WERI-Rb-1 (cell line): ENCODE measurements around the gene C1D.

ENCODE experiments used
- DNase-seq: peaks from one replicate; pipeline ENCODE4 v3.0.0-alpha.2; 2020
- H3K27ac ChIP-seq: fragments of 250-450 bp; sonication (Bioruptor Pico); 2 replicates; pipeline ENCODE4 v1.5.1; 2020; ENCODE audit warnings: mild to moderate bottlenecking, moderate library complexity
- H3K27me3 ChIP-seq: fragments of 250-450 bp; sonication (Bioruptor Pico); 2 replicates; pipeline ENCODE4 v1.5.1; 2021; ENCODE audit warnings: mild to moderate bottlenecking, low read depth, moderate library complexity; ENCODE audit not compliant: insufficient read depth, severe bottlenecking
- H3K36me3 ChIP-seq: fragments of 250-450 bp; sonication (Bioruptor Pico); 2 replicates; pipeline ENCODE4 v1.5.1; 2020; ENCODE audit warnings: mild to moderate bottlenecking, moderate library complexity
- H3K4me3 ChIP-seq: 2 replicates; pipeline ENCODE4 v1.5.1; 2011; ENCODE audit warnings: low read depth, mild to moderate bottlenecking, control low read depth, low read length
- H3K9me3 ChIP-seq: fragments of 250-450 bp; sonication (Bioruptor Pico); 2 replicates; pipeline ENCODE4 v1.5.1; 2021; ENCODE audit warnings: mild to moderate bottlenecking, moderate library complexity; ENCODE audit not compliant: severe bottlenecking
- TF ChIP-seq, protein P1 (sequence below): IDR thresholded peaks from 2 replicates; pipeline ENCODE4 v1.5.1; 2011; ENCODE audit warnings: low read depth, mild to moderate bottlenecking, control low read depth, inconsistent platforms, low read length

Gene C1D

DNA sequence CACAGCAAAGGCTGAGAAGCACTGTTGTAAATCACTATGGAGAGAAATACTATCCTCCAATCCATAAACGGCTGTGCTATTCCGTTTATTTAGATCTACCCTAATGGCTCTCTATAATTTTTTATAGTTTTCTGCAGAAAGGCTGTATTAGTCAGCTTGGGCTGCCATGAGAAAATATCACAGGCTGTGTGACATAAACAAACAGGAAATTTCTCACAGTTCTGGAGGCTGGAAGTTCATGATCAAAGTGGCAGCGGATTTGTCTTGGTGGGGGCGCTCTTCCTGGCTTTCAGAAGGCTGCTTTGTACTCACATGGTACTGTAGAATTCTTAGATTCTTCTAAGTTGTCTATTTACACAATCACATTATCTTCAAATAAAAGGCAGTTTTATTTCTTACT is 44.1 kb downstream of the C1D start:
- Histone ChIP-seq H3K27ac (no peak overlapping the region), H3K27me3 (peaks cover 51% of the 10 kb centered on the region), H3K4me3 (no peak overlapping the region), H3K36me3 (no peaks in the 10 kb centered on the region), H3K9me3 (peaks cover 2% of the 10 kb centered on the region)
- TF ChIP-seq, protein P1, sequence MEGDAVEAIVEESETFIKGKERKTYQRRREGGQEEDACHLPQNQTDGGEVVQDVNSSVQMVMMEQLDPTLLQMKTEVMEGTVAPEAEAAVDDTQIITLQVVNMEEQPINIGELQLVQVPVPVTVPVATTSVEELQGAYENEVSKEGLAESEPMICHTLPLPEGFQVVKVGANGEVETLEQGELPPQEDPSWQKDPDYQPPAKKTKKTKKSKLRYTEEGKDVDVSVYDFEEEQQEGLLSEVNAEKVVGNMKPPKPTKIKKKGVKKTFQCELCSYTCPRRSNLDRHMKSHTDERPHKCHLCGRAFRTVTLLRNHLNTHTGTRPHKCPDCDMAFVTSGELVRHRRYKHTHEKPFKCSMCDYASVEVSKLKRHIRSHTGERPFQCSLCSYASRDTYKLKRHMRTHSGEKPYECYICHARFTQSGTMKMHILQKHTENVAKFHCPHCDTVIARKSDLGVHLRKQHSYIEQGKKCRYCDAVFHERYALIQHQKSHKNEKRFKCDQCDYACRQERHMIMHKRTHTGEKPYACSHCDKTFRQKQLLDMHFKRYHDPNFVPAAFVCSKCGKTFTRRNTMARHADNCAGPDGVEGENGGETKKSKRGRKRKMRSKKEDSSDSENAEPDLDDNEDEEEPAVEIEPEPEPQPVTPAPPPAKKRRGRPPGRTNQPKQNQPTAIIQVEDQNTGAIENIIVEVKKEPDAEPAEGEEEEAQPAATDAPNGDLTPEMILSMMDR, result no peak
- no peak for DNase-seq

GRCh38 chr2:68009526-68009925 is 53.3 kb downstream of the C1D start:
- Histone ChIP-seq H3K9me3 (peaks cover 3% of the 10 kb centered on the region), H3K4me3 (no peak overlapping the region), H3K27me3 (peaks cover 32% of the 10 kb centered on the region), H3K36me3 (no peaks in the 10 kb centered on the region), H3K27ac (no peak overlapping the region)
- no peak for DNase-seq
- TF ChIP-seq, protein P1, result no peak

DNA sequence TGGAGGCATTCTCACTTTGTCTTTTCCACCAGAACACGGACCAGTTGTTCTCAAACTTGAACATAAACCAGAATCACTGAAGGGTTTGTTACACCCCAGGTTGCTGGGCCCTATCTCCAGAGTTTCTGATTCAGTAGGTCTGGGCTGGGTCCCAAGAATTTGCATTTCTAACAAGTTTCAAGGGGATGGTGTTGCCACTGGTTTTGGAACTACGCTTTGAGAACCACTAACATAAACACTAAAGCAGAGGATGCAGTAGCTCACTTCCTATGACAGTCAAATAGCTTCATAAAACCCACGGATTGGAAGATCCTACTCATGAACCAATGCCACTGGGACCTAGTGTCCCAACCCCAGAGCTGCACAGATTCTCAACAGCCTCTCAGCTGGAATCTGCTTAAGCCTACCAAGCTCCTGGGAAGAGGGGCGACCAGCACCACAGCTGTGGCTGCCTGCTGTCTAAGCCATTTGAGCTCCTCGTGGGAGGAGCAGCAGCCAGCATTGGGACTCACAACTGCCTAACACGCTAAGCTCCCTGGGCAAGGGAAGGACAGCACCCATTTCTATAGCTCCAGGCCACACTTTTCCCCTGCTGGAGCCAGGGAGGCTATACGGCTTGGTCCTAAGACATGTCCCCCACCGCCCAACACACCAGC is 62.5 kb downstream of the C1D start:
- peaks cover 8% of the 10 kb centered on the region for H3K9me3 ChIP-seq
- no peak overlapping the region for H3K4me3 ChIP-seq
- DNase-seq, result peak; percentile 54
- H3K27me3 ChIP-seq, result peaks cover 30% of the 10 kb centered on the region
- H3K36me3 ChIP-seq, result no peaks in the 10 kb centered on the region
- TF ChIP-seq, protein P1, result no peak
- no peak overlapping the region for H3K27ac ChIP-seq

DNA sequence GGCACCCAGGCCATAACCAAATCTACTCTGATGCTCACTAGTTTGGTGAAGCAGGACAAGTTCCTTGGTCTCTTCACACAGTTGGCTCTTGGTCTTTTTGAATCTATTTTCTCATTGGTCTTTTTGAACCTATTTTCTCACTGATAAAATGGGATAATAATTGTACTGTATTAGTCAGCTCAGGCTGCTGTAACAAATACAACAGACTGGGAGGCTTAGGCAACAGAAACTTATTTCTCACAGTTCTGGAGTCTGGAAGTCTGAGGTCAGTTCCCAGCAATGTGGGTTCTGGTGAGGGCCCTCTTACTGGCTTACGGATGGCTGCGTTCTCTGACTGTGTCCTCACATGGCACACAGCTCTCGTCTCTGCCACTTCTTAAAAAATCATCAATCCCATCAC is 63.5 kb downstream of the C1D start:
- DNase-seq, result no peak
- Histone ChIP-seq H3K27ac (no peak overlapping the region), H3K4me3 (no peak overlapping the region), H3K27me3 (peaks cover 27% of the 10 kb centered on the region), H3K36me3 (no peaks in the 10 kb centered on the region), H3K9me3 (peaks cover 4% of the 10 kb centered on the region)
- TF ChIP-seq, protein P1, result no peak

DNA sequence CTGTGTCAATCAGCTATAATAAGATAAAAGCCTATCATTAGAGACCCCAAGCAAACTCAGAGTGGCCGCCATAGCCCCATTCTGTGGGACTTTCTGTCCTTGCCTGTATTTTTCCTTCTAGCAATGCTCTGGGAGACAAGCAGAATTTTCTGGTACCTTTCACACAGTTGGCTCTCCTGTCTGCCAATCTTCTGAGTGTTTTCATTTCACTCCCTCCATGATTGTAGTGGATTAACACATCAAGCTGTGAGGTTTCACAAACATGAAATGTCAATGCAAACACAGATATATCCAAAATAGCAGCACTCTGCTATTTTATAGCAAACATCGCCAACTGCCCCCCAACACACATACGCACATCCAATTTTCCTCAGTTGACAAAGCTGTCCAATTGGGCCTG is 64.9 kb downstream of the C1D start:
- Histone ChIP-seq H3K9me3 (peaks cover 7% of the 10 kb centered on the region), H3K36me3 (no peaks in the 10 kb centered on the region), H3K27me3 (peaks cover 29% of the 10 kb centered on the region), H3K4me3 (no peak overlapping the region), H3K27ac (no peak overlapping the region)
- no peak for DNase-seq
- TF ChIP-seq, protein P1, result no peak

GRCh38 chr2:67997528-67997900 is 65.3 kb downstream of the C1D start:
- TF ChIP-seq, protein P1, result no peak
- Histone ChIP-seq H3K27me3 (peaks cover 29% of the 10 kb centered on the region), H3K4me3 (no peak overlapping the region), H3K9me3 (peaks cover 7% of the 10 kb centered on the region), H3K27ac (no peak overlapping the region), H3K36me3 (no peaks in the 10 kb centered on the region)
- no peak for DNase-seq
